ENCODE measurements around the gene TRPC5OS. TPM values are rescaled to one million over a fixed set of nuclear protein-coding genes. Genes with fewer than 3 reads are reported as not detected.

TRPC5OS gene
- polyA plus RNA-seq, 1 donor from 2014 or later, result not detected

DNA sequence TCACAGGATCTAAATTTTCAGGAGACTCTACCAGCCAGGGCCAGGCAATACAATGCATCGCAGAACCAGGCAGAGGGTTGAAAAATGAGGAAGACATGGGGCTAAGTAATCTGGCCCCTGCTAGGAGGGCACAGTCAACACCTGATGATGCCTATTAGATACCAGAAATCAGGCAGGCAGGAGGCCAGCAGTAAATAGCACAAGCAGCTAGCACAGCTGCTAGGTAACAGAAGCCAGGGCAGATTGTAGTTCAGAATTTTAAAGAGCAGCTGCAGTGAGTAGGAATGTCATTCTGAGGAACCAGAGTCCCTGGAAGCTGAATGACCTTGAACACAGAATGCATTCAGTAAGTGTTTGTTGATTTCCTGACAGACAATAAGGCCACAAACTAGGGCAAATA is 38.8 kb upstream of the TRPC5OS start:
- H2AFZ ChIP-seq (ENCODE audit: low read depth, low read length), result no peak overlapping the region
- H3K9me2 ChIP-seq (ENCODE audit: insufficient read depth, low read length), result no peaks in the 10 kb centered on the region
- no peaks in the 10 kb centered on the region for H3K79me2 ChIP-seq (replicated peaks; ENCODE audit: insufficient read depth, low read length)
- no peaks in the 10 kb centered on the region for H3K9me3 ChIP-seq (ENCODE audit: low read length)
- H3K27ac ChIP-seq (ENCODE audit: low read length), result no peak overlapping the region
- H3F3A ChIP-seq (ENCODE audit: insufficient read depth, low read length, poor library complexity, severe bottlenecking), result no peaks in the 10 kb centered on the region
- no peaks in the 10 kb centered on the region for H4K20me1 ChIP-seq (ENCODE audit: insufficient read depth)
- H3K9ac ChIP-seq (ENCODE audit: low read length), result no peak overlapping the region
- H3K4me3 ChIP-seq (ENCODE audit: low read length), result no peak overlapping the region
- H3K27me3 ChIP-seq (ENCODE audit: insufficient read depth, low read depth, low read length), result no peaks in the 10 kb centered on the region
- TF ChIP-seq, protein P1, sequence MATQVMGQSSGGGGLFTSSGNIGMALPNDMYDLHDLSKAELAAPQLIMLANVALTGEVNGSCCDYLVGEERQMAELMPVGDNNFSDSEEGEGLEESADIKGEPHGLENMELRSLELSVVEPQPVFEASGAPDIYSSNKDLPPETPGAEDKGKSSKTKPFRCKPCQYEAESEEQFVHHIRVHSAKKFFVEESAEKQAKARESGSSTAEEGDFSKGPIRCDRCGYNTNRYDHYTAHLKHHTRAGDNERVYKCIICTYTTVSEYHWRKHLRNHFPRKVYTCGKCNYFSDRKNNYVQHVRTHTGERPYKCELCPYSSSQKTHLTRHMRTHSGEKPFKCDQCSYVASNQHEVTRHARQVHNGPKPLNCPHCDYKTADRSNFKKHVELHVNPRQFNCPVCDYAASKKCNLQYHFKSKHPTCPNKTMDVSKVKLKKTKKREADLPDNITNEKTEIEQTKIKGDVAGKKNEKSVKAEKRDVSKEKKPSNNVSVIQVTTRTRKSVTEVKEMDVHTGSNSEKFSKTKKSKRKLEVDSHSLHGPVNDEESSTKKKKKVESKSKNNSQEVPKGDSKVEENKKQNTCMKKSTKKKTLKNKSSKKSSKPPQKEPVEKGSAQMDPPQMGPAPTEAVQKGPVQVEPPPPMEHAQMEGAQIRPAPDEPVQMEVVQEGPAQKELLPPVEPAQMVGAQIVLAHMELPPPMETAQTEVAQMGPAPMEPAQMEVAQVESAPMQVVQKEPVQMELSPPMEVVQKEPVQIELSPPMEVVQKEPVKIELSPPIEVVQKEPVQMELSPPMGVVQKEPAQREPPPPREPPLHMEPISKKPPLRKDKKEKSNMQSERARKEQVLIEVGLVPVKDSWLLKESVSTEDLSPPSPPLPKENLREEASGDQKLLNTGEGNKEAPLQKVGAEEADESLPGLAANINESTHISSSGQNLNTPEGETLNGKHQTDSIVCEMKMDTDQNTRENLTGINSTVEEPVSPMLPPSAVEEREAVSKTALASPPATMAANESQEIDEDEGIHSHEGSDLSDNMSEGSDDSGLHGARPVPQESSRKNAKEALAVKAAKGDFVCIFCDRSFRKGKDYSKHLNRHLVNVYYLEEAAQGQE (IDR thresholded peaks at IDR 0.05; ENCODE audit: borderline replicate concordance), result no peak
- no peak for TF ChIP-seq MXI1 (conservative IDR thresholded peaks at IDR 0.05; ENCODE audit: poor library complexity, severe bottlenecking)
- no peak for TF ChIP-seq SMC3 (conservative IDR thresholded peaks at IDR 0.05; ENCODE audit: poor library complexity)
- no peaks in the 10 kb centered on the region for H3K36me3 ChIP-seq (ENCODE audit: insufficient read depth, low read length)
- H3K4me2 ChIP-seq (ENCODE audit: low read length), result no peak overlapping the region

DNA sequence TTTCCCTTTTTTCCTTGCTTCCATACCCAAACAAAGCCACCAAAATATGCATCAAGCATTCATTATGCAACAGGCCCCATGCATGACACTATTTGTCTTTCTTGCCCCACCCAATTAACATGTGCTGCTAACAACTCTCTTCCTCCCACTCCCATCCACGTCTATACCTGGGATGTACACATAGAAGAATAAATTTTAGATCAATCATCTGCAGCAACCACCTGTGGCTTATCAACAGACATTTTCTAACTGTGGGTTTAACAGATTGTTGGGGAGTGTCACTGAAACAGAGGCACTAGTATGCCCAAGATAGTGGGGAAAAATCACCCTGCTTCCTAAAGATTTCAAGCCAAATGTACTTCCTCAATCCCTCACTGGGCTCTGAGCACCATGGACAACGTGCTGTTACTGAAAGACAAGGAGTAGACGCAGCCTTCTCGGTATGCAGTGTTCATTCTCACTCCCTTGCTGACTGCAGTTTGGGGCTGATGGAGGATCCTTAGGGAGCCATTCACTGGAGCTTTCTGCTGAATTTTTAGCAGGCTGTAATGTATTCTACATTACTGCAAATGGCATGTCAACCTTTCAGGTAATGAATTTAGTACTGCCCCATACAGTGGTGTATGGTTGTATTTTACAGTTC is 28.4 kb upstream of the TRPC5OS start:
- peak overlapping the region; percentile 5 for H3K27ac ChIP-seq (ENCODE audit: low read length)
- no peaks in the 10 kb centered on the region for H3K36me3 ChIP-seq (ENCODE audit: insufficient read depth, low read length)
- no peaks in the 10 kb centered on the region for H3K27me3 ChIP-seq (ENCODE audit: insufficient read depth, low read depth, low read length)
- no peaks in the 10 kb centered on the region for H3K79me2 ChIP-seq (replicated peaks; ENCODE audit: insufficient read depth, low read length)
- no peaks in the 10 kb centered on the region for H4K20me1 ChIP-seq (ENCODE audit: insufficient read depth)
- TF ChIP-seq, protein P2, sequence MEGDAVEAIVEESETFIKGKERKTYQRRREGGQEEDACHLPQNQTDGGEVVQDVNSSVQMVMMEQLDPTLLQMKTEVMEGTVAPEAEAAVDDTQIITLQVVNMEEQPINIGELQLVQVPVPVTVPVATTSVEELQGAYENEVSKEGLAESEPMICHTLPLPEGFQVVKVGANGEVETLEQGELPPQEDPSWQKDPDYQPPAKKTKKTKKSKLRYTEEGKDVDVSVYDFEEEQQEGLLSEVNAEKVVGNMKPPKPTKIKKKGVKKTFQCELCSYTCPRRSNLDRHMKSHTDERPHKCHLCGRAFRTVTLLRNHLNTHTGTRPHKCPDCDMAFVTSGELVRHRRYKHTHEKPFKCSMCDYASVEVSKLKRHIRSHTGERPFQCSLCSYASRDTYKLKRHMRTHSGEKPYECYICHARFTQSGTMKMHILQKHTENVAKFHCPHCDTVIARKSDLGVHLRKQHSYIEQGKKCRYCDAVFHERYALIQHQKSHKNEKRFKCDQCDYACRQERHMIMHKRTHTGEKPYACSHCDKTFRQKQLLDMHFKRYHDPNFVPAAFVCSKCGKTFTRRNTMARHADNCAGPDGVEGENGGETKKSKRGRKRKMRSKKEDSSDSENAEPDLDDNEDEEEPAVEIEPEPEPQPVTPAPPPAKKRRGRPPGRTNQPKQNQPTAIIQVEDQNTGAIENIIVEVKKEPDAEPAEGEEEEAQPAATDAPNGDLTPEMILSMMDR (IDR thresholded peaks at IDR 0.05; ENCODE audit: poor library complexity, severe bottlenecking), result no peak
- TF ChIP-seq EZH2 (IDR thresholded peaks at IDR 0.05; ENCODE audit: borderline replicate concordance, insufficient read depth, low read length, poor library complexity, severe bottlenecking) (no peak), POLR2AphosphoS5 (IDR thresholded peaks at IDR 0.05) (no peak), SMC3 (conservative IDR thresholded peaks at IDR 0.05; ENCODE audit: poor library complexity) (no peak), EP300 (conservative IDR thresholded peaks at IDR 0.05; ENCODE audit: poor library complexity, severe bottlenecking) (no peak), TAF1 (IDR thresholded peaks at IDR 0.05; ENCODE audit: low read depth) (no peak), RAD21 (conservative IDR thresholded peaks at IDR 0.05) (no peak)
- TF ChIP-seq, protein P1 (IDR thresholded peaks at IDR 0.05; ENCODE audit: borderline replicate concordance), result no peak
- H3K4me2 ChIP-seq (ENCODE audit: low read length), result no peak overlapping the region
- H3F3A ChIP-seq (ENCODE audit: insufficient read depth, low read length, poor library complexity, severe bottlenecking), result no peaks in the 10 kb centered on the region
- H3K9ac ChIP-seq (ENCODE audit: low read length), result no peak overlapping the region
- H3K9me3 ChIP-seq (ENCODE audit: low read length), result no peaks in the 10 kb centered on the region
- H3K9me2 ChIP-seq (ENCODE audit: insufficient read depth, low read length), result no peaks in the 10 kb centered on the region
- H2AFZ ChIP-seq (ENCODE audit: low read depth, low read length), result no peak overlapping the region
- peak overlapping the region; percentile 10 for H3K4me3 ChIP-seq (ENCODE audit: low read length)

Measured in neural cell (in vitro differentiated cells).